ENCODE results near the gene MSH3. TPM values are rescaled to one million over a fixed set of nuclear protein-coding genes. Genes with fewer than 3 reads are reported as not detected.

The MSH3 gene
- total and polyA plus RNA-seq, 2 of the 8 experiments (the other 6 are each of a cell fraction or from before 2014, with no cell fraction given), result 3.6 to 22.6 TPM

- Histone ChIP-seq H3K9me3 (ENCODE audit: insufficient read depth in 2 of 2, low read depth in 1 of 2, low read length in 1 of 2) (no peaks in the 10 kb centered on the region), H3K18ac (ENCODE audit: extremely low read depth, low read length) (no peak overlapping the region), H3K27ac (ENCODE audit: low read depth, low read length) (no peak overlapping the region), H3K4me2 (ENCODE audit: insufficient read depth in 1 of 2, low read depth in 2 of 2, low read length in 2 of 2) (no peak overlapping the region), H3K4ac (replicated peaks; ENCODE audit: insufficient read length, low read depth, low read length) (no peak overlapping the region), H2BK20ac (ENCODE audit: low read length) (no peak overlapping the region), H3K4me1 (replicated peaks in 1 of 4; ENCODE audit: control insufficient read depth in 3 of 4, insufficient read depth in 4 of 4, low read length in 3 of 4) (peaks cover 0 to under 1% (median 0%) of the 10 kb centered on the region in 4 experiments; a peak in 2 of 7 replicates), H2BK12ac (ENCODE audit: low read depth, low read length) (no peak overlapping the region), H4K20me1 (replicated peaks in 1 of 2; ENCODE audit: control insufficient read depth in 1 of 2, insufficient read depth in 2 of 2, low read length in 2 of 2) (peaks cover 0 to 2% of the 10 kb centered on the region in 2 experiments), H3K56ac (replicated peaks; ENCODE audit: insufficient read length, low read depth, low read length) (no peak overlapping the region), H2BK120ac (replicated peaks; ENCODE audit: low read depth, low read length) (no peak overlapping the region), H3K4me3 (ENCODE audit: extremely low read depth in 1 of 4, insufficient read depth in 2 of 4, low read depth in 3 of 4, low read length in 4 of 4) (no peak overlapping the region), H3K14ac (ENCODE audit: insufficient read length) (no peak overlapping the region), H2BK15ac (ENCODE audit: low read length) (no peak overlapping the region), H4K8ac (ENCODE audit: extremely low read depth, insufficient read depth, low read length) (no peak overlapping the region), H2BK5ac (ENCODE audit: low read depth, low read length) (no peak overlapping the region), H2AK5ac (ENCODE audit: low read depth, low read length) (no peak overlapping the region), H3K79me1 (ENCODE audit: low read depth, low read length) (no peaks in the 10 kb centered on the region), H3K79me2 (ENCODE audit: control insufficient read depth in 1 of 2, insufficient read depth in 2 of 2, low read length in 2 of 2) (no peaks in the 10 kb centered on the region), H4K5ac (ENCODE audit: insufficient read length, low read depth, low read length) (no peak overlapping the region), H3K36me3 (ENCODE audit: control insufficient read depth in 2 of 4, insufficient read depth in 4 of 4, low read length in 3 of 4) (no peaks in the 10 kb centered on the region; a peak in 1 of 8 replicates), H4K91ac (replicated peaks; ENCODE audit: insufficient read length, low read length) (no peak overlapping the region), H2AFZ (ENCODE audit: low read length) (no peak overlapping the region), H3K23ac (ENCODE audit: insufficient read length) (no peak overlapping the region), H3K23me2 (ENCODE audit: low read depth, low read length) (no peaks in the 10 kb centered on the region), H3K27me3 (replicated peaks in 1 of 4; ENCODE audit: control insufficient read depth in 3 of 4, extremely low read depth in 1 of 4, insufficient read depth in 3 of 4, low read length in 3 of 4) (no peaks in the 10 kb centered on the region), H3K9ac (replicated peaks in 1 of 4; ENCODE audit: extremely low read depth in 1 of 4, low read depth in 3 of 4, low read length in 3 of 4) (no peak overlapping the region)
- FAIRE-seq (no peak), DNase-seq (ENCODE audit: low read depth in 1 of 2, low spot score in 2 of 2) (no peak)
- WGBS, 2 experiments (ENCODE audit: extremely low coverage in 1 of 2, insufficient coverage in 1 of 2, insufficient read length in 1 of 2, insufficient replicate concordance in 2 of 2, low coverage in 1 of 2, low lambda C conversion rate in 2 of 2, missing lambda C conversion rate in 1 of 2), result 92% methylated on average over 2 of the region's 2 CpGs; no CpG with 5 or more reads in 1 of the 2 experiments
- ChIA-PET POLR2A (ENCODE audit: partially characterized antibody) (no interaction called here), CTCF (ENCODE audit: partially characterized antibody) (interaction anchor here (0.7 to 1.8 kb wide), 4 partner anchors 32 to 339 kb away, joined by 3 to 4 read pairs (median 4); no protein-coding TSS in a partner anchor)
- no peak for TF ChIP-seq CHD1 (IDR thresholded peaks at IDR 0.05; ENCODE audit: low read depth, low read length)
- no peak for TF ChIP-seq ATF3 (IDR thresholded peaks at IDR 0.05; ENCODE audit: insufficient read depth, low read depth, low read length)
- no peak for TF ChIP-seq GTF2F1 (IDR thresholded peaks at IDR 0.05; ENCODE audit: borderline replicate concordance, low read depth, low read length)
Observed at GRCh38 chr5:80866371-80866770, 211.9 kb downstream of the MSH3 start.

Data from H1 (cell line).